Measurements from ENCODE around the gene IPO9. TPM values are rescaled to one million over a fixed set of nuclear protein-coding genes. Genes with fewer than 3 reads are reported as not detected.

The IPO9 gene
- total RNA-seq, 1 donor from 2014 or later = 10.3 TPM

DNA sequence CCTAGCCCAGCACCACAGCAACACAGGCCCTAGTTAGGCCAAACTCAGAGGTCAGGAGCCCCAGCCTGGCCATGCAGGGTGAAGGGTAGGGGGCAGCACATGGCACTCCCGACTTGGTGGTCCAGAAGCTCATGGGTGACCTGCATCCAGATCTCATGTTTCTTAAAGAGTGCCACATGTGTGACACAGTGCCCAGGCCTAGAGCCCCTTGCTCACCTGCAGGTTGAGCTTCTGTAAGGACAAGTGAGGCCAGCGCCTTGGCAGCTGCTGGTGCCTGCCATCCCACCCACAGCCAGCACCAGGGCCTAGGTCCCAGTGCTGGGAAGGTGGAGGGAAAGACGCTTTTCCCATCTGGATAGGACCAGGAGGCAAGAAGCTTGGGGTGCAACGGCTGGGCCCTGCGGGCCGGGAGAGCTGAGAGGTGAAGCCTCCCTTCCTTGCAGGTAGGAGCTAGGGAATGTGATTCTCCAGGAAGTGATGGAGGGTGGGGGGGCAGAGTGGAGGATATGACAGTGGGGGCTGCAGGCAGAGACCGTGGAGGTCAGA lies 66.2 kb downstream of the IPO9 start:
- TF ChIP-seq, protein P1, sequence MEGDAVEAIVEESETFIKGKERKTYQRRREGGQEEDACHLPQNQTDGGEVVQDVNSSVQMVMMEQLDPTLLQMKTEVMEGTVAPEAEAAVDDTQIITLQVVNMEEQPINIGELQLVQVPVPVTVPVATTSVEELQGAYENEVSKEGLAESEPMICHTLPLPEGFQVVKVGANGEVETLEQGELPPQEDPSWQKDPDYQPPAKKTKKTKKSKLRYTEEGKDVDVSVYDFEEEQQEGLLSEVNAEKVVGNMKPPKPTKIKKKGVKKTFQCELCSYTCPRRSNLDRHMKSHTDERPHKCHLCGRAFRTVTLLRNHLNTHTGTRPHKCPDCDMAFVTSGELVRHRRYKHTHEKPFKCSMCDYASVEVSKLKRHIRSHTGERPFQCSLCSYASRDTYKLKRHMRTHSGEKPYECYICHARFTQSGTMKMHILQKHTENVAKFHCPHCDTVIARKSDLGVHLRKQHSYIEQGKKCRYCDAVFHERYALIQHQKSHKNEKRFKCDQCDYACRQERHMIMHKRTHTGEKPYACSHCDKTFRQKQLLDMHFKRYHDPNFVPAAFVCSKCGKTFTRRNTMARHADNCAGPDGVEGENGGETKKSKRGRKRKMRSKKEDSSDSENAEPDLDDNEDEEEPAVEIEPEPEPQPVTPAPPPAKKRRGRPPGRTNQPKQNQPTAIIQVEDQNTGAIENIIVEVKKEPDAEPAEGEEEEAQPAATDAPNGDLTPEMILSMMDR (IDR thresholded peaks at IDR 0.05; ENCODE audit: insufficient read depth, low read length, severe bottlenecking) = no peak
- H3K4me3 ChIP-seq (ENCODE audit: low read depth, low read length) = no peak overlapping the region
- no peaks in the 10 kb centered on the region for H3K27me3 ChIP-seq (ENCODE audit: control insufficient read depth, insufficient read depth, low read length)
- FAIRE-seq (no peak), DNase-seq (ENCODE audit: low read depth) (no peak)
- no peaks in the 10 kb centered on the region for H3K36me3 ChIP-seq (ENCODE audit: control insufficient read depth, insufficient read depth, low read length)

DNA sequence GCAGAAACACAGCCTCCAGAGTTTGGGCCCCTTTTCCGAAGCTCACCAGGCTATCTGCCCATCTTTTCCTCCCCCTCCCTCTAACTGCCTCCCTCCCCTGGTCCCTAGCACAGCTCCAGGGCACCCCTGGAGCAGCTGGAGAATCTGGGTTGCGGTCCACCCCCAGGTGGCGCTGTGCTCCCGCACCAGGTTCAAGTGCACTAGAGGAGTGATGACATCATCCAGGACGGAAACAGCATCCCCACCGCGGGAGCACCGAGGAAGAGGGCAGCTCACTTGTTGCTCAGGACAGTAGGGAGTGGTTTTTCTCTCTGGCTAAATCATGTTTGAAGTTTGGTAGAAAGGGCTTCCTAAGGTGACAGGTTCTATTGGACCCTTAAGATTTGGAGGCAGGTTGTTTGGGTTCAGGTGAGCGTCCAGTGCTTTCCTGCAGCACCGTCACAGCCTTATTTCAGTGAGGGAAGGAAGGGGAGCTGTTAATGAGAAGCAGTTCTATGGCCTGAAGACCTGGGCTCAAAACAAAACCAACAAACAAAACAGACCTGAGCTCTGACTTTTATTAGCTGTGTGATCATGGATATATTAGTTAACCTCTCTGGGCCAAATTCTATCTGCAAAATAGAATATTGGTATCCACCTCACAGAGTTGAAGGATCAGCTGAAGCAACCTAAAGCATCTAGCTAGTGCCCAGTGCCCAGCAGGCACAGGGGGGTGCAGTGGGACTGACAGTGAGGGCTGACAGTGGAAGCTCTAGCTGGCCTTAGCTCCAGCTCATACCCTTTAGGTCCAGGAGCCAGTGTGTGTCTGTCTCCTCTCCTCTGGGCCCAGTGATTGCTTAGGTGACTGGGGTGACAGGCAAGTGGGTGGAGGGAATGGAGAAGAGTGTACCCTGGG lies 67.2 kb downstream of the IPO9 start:
- H3K4me3 ChIP-seq (ENCODE audit: low read depth, low read length) = no peak overlapping the region
- no peaks in the 10 kb centered on the region for H3K36me3 ChIP-seq (ENCODE audit: control insufficient read depth, insufficient read depth, low read length)
- DNase-seq (ENCODE audit: low read depth) (peak; percentile 80), FAIRE-seq (no peak)
- H3K27me3 ChIP-seq (ENCODE audit: control insufficient read depth, insufficient read depth, low read length) = no peaks in the 10 kb centered on the region
- TF ChIP-seq, protein P1 (IDR thresholded peaks at IDR 0.05; ENCODE audit: insufficient read depth, low read length, severe bottlenecking) = peak; percentile 97

DNA sequence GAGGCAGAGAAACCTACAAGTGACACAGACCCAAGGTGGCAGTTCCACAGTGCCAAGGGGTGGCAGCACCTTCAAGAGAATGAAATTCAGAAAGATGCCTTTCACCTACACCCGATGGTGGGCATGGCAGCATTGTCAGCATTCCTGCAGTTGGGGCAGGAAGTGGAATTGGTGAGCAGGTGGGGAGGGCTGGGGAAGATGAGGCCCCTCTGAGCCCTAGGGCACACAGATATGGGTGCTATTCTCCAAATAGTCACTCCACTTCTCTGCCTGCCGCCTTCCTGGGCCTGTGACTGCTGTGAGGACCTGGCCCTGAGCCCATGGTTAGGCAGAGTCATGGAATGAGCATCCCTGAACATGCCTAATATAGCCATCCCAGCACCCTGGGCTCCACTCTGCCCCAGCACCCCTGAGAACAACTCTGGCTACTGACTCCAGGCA lies 68.0 kb downstream of the IPO9 start:
- DNase-seq (ENCODE audit: low read depth) = peak; percentile 52
- no peaks in the 10 kb centered on the region for H3K36me3 ChIP-seq (ENCODE audit: control insufficient read depth, insufficient read depth, low read length)
- FAIRE-seq = no peak
- TF ChIP-seq, protein P1 (IDR thresholded peaks at IDR 0.05; ENCODE audit: insufficient read depth, low read length, severe bottlenecking) = no peak
- no peaks in the 10 kb centered on the region for H3K27me3 ChIP-seq (ENCODE audit: control insufficient read depth, insufficient read depth, low read length)
- H3K4me3 ChIP-seq (ENCODE audit: low read depth, low read length) = no peak overlapping the region

DNA sequence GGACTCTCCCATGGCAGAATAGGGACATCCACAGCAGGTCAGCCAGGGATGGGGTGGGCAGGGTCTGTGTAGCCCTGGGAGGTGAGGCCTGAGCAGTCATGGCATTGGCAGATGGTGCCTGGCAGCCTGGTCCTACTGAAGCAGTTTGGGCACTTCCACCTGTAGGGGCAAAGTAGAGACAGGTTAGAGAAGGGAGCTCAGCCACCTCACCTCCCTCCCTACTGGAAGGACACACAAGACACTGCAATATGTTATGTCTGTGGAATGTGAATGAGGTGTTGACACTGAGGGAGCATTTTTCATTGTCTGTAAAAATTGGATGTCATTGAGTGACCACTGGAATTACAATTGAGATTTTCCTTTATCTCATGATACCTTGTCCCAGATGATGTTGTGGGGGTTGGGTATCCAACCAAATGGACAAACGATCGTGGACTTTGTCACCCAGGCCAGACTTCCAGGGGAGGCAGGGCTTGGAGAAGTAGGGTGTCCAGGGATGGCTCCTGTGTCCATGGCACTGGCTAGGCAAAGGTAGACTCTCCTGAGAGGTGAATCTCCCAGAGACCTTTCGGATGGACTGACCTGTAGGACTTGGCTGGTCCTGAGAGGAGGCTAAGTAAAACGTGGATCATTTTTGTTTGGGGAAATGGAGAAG lies 69.4 kb downstream of the IPO9 start:
- no peak for DNase-seq (ENCODE audit: low read depth)

DNA sequence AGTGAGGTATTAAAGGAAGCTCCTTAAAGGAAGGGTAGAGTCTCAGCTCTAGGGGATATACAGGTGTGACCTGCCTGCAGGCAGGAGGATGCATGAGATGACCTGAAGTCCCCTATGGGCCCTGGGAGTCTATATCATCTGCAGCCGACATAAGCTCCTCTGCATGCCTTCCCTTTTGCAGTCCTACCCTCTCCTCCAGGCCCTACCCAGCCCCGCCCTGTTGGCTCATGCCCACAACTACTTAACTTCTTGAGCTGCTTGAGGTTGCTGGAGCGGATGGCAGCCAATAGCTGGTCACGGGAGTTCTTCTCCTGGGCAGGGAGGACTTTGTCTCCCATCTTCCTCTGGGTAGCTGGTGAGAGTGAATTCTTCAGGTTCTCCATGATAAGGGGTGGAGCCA lies 70.0 kb downstream of the IPO9 start:
- TF ChIP-seq, protein P1 (IDR thresholded peaks at IDR 0.05; ENCODE audit: insufficient read depth, low read length, severe bottlenecking) = no peak
- DNase-seq (ENCODE audit: low read depth) = no peak
- FAIRE-seq = no peak
- no peaks in the 10 kb centered on the region for H3K36me3 ChIP-seq (ENCODE audit: control insufficient read depth, insufficient read depth, low read length)
- H3K4me3 ChIP-seq (ENCODE audit: low read depth, low read length) = no peak overlapping the region
- H3K27me3 ChIP-seq (ENCODE audit: control insufficient read depth, insufficient read depth, low read length) = no peaks in the 10 kb centered on the region

More for the DNA sequence above, 69.4 kb downstream of the IPO9 start:
- Histone ChIP-seq H3K27me3 (ENCODE audit: control insufficient read depth, insufficient read depth, low read length) (no peaks in the 10 kb centered on the region), H3K4me3 (ENCODE audit: low read depth, low read length) (no peak overlapping the region), H3K36me3 (ENCODE audit: control insufficient read depth, insufficient read depth, low read length) (no peaks in the 10 kb centered on the region)
- TF ChIP-seq, protein P1 (IDR thresholded peaks at IDR 0.05; ENCODE audit: insufficient read depth, low read length, severe bottlenecking) = no peak
- FAIRE-seq = no peak

Measured in bronchial epithelial cell (primary cell).